ENCODE data around the gene TMEM168.

Gene TMEM168

DNA sequence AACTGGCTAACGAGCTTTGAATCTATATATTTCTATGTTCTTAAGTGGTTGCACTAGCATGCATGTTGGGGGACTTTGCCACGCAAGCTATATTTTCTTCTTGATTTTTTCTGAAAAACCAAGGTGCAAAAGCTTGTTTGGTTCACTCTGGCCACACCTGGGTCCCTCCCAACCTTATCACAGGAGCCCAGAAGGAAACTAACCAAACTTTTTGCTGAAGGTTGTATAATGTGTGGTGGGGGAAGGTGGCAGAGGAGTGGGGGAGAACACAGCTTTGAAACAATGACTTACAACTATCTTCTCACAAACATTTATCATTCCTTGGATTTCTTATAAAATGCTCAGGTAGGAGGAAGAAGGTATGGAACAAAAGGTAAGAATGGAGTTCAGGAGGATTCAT lies 75.3 kb downstream of the TMEM168 start:
- DNase-seq (ENCODE audit: low spot score): no peak

All from NAMALWA (cell line).